HCT116 (cell line): Measurements from ENCODE around the gene ALKBH4.

Experiments
- EGR1 ChIP-seq: IDR thresholded peaks from 2 replicates; pipeline ENCODE4 v1.6.1; 2012; ENCODE audit warnings: low read depth
- ELF1 ChIP-seq: IDR thresholded peaks from 2 replicates; pipeline ENCODE4 v1.6.1; 2012; ENCODE audit warnings: low read depth, borderline replicate concordance
- EZH2 ChIP-seq: fragments of 200-600 bp; sonication (generic); IDR thresholded peaks from 2 replicates; pipeline ENCODE4 v1.6.1; 2017; ENCODE audit warnings: antibody characterized with exemption, mixed run types
- EZH2phosphoT487 ChIP-seq: fragments of 200-600 bp; IDR thresholded peaks from 2 replicates; pipeline ENCODE4 v1.6.1; 2018; ENCODE audit warnings: antibody characterized with exemption, borderline replicate concordance
- JUND ChIP-seq: IDR thresholded peaks from 2 replicates; pipeline ENCODE4 v1.6.1; 2012
- POLR2A ChIP-seq: IDR thresholded peaks from 2 replicates; pipeline ENCODE4 v1.7.0; 2011; ENCODE audit warnings: borderline replicate concordance; ENCODE audit not compliant: insufficient read depth, insufficient read length; ENCODE audit errors: extremely low read depth
- POLR2AphosphoS5 ChIP-seq: IDR thresholded peaks from 2 replicates; pipeline ENCODE4 v1.6.1; 2011; ENCODE audit warnings: mild to moderate bottlenecking, low read depth, low read length, moderate library complexity
- SIN3A ChIP-seq: IDR thresholded peaks from 2 replicates; pipeline ENCODE4 v1.6.1; 2012; ENCODE audit warnings: low read depth
- SP1 ChIP-seq: IDR thresholded peaks from 2 replicates; pipeline ENCODE4 v1.6.1; 2012; ENCODE audit warnings: low read depth
- SRF ChIP-seq: IDR thresholded peaks from 2 replicates; pipeline ENCODE4 v1.6.1; 2012; ENCODE audit warnings: low read depth
- ZNF274 ChIP-seq: fragments of 200-500 bp; sonication (Bioruptor generic); IDR thresholded peaks from 2 replicates; pipeline ENCODE4 v1.6.1; 2014; ENCODE audit warnings: mild to moderate bottlenecking, low read depth, low read length, inconsistent platforms
- TF ChIP-seq, protein P1 (sequence below), 3 experiments: fragments of 200-600 bp in 1 of 3; sonication (generic) in 1 of 3; IDR thresholded peaks in 2 of 3; conservative IDR thresholded peaks in 1 of 3; 2 replicates each; pipeline ENCODE4 v1.5.1; 2012 to 2017; ENCODE audit warnings: low read depth in 2 of 3, low read length in 2 of 3, antibody characterized with exemption in 1 of 3, borderline replicate concordance in 1 of 3, control low read depth in 1 of 3, mild to moderate bottlenecking in 1 of 3, mixed read lengths in 1 of 3, mixed run types in 1 of 3, moderate library complexity in 1 of 3; ENCODE audit not compliant: insufficient read depth in 1 of 3
- TF ChIP-seq, protein P2 (sequence below): IDR thresholded peaks from 2 replicates; pipeline ENCODE4 v1.6.1; 2012

DNA sequence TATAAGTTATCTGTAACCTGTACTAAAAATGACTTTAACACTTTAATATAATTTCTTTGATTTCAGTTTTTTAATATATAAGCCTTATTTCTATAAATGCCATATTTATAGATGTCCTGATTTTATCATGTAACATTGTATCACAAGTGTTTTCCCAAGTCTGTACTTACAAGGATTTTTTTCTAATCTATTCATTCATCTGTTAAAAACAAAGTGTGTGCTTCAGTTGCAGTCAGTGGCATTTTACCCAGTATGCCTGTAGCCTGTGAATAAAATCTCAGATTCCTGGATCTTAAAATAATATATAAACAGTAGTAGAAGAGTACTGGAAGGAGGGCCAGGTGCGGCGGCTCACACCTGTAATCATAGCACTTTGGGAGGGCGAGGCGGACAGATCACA lies 51.1 kb downstream of the ALKBH4 start:
- TF ChIP-seq, protein P1, sequence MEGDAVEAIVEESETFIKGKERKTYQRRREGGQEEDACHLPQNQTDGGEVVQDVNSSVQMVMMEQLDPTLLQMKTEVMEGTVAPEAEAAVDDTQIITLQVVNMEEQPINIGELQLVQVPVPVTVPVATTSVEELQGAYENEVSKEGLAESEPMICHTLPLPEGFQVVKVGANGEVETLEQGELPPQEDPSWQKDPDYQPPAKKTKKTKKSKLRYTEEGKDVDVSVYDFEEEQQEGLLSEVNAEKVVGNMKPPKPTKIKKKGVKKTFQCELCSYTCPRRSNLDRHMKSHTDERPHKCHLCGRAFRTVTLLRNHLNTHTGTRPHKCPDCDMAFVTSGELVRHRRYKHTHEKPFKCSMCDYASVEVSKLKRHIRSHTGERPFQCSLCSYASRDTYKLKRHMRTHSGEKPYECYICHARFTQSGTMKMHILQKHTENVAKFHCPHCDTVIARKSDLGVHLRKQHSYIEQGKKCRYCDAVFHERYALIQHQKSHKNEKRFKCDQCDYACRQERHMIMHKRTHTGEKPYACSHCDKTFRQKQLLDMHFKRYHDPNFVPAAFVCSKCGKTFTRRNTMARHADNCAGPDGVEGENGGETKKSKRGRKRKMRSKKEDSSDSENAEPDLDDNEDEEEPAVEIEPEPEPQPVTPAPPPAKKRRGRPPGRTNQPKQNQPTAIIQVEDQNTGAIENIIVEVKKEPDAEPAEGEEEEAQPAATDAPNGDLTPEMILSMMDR (IDR thresholded peaks at IDR 0.05 in 2 of 3, conservative IDR thresholded peaks at IDR 0.05 in 1 of 3; ENCODE audit: borderline replicate concordance in 1 of 3, insufficient read depth in 1 of 3, low read depth in 2 of 3, low read length in 2 of 3), result no peak
- TF ChIP-seq, protein P2, sequence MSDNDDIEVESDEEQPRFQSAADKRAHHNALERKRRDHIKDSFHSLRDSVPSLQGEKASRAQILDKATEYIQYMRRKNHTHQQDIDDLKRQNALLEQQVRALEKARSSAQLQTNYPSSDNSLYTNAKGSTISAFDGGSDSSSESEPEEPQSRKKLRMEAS, result no peak
- no peak for TF ChIP-seq POLR2AphosphoS5
- TF ChIP-seq ELF1, result no peak
- no peak for TF ChIP-seq POLR2A
- TF ChIP-seq SRF, result no peak
- no peak for TF ChIP-seq EZH2phosphoT487
- no peak for TF ChIP-seq ZNF274
- TF ChIP-seq SP1, result no peak
- TF ChIP-seq EGR1, result no peak
- no peak for TF ChIP-seq EZH2
- no peak for TF ChIP-seq JUND
- no peak for TF ChIP-seq SIN3A
